ENCODE results near the gene GFOD1.

Gene GFOD1

DNA sequence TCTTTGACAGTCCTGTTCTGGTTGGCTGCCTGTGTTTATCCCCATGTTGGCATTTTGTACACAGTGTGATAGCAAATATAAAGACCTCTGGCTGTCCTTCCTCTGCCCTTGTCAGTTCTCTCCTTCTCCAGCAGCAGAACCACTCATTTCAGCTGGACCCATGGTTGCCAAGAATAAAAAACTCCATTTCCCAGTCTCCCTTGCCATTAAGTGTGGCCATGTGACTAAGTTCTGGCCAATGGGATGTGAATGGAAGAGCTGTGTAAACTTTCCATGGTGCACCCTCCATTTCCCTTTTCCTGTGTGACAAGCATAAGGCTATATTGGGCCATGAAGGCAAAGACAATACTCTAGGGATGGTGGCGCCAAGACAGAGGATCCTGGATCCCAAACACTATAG is 80.6 kb downstream of the GFOD1 start:
- Histone ChIP-seq H3K4me3 (ENCODE audit: low read depth, low read length) (no peak overlapping the region), H3K9ac (no peak overlapping the region), H3K27me3 (ENCODE audit: control insufficient read depth, insufficient read depth, low read length) (no peaks in the 10 kb centered on the region), H3K4me2 (ENCODE audit: low read length) (no peak overlapping the region), H2AFZ (no peak overlapping the region), H3K36me3 (ENCODE audit: control insufficient read depth, insufficient read depth, low read length) (no peaks in the 10 kb centered on the region), H3K27ac (no peak overlapping the region), H3K79me2 (no peaks in the 10 kb centered on the region), H3K9me3 (ENCODE audit: control insufficient read depth, low read length) (no peaks in the 10 kb centered on the region), H3K4me1 (no peaks in the 10 kb centered on the region)
- TF ChIP-seq, protein P1, sequence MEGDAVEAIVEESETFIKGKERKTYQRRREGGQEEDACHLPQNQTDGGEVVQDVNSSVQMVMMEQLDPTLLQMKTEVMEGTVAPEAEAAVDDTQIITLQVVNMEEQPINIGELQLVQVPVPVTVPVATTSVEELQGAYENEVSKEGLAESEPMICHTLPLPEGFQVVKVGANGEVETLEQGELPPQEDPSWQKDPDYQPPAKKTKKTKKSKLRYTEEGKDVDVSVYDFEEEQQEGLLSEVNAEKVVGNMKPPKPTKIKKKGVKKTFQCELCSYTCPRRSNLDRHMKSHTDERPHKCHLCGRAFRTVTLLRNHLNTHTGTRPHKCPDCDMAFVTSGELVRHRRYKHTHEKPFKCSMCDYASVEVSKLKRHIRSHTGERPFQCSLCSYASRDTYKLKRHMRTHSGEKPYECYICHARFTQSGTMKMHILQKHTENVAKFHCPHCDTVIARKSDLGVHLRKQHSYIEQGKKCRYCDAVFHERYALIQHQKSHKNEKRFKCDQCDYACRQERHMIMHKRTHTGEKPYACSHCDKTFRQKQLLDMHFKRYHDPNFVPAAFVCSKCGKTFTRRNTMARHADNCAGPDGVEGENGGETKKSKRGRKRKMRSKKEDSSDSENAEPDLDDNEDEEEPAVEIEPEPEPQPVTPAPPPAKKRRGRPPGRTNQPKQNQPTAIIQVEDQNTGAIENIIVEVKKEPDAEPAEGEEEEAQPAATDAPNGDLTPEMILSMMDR (IDR thresholded peaks at IDR 0.05): no peak

DNA sequence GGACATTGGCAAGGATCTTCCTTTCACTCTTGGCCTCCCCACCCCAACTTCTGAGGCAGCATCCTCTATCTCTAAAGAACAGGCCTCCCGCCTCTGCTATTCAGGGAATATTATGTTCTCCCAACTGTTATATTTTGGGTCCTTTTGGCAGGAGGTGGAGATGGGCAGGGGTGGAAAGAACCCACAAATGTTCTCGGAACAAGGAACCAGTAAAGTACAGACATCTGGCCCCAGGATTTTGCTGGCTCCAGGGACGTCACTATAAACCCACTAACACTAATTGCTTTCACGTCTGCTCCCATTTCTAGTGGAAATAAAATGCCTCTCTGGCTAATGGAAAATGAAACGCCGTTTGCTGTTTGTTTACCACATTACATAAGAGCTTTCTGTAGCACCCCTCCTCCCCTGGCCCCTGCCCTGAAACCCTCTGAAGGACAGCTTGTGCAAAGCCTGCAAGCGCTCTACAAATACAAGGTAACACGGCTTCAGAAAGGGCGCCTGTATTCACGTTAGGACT is 81.4 kb downstream of the GFOD1 start:
- peak overlapping the region; percentile 20 for H3K27ac ChIP-seq
- TF ChIP-seq, protein P1 (IDR thresholded peaks at IDR 0.05): no peak
- no peaks in the 10 kb centered on the region for H3K4me1 ChIP-seq
- H3K4me2 ChIP-seq (ENCODE audit: low read length): no peak overlapping the region
- H3K4me3 ChIP-seq (ENCODE audit: low read depth, low read length): no peak overlapping the region
- no peaks in the 10 kb centered on the region for H3K9me3 ChIP-seq (ENCODE audit: control insufficient read depth, low read length)
- H3K36me3 ChIP-seq (ENCODE audit: control insufficient read depth, insufficient read depth, low read length): no peaks in the 10 kb centered on the region
- H3K79me2 ChIP-seq: no peaks in the 10 kb centered on the region
- no peaks in the 10 kb centered on the region for H3K27me3 ChIP-seq (ENCODE audit: control insufficient read depth, insufficient read depth, low read length)
- no peak overlapping the region for H3K9ac ChIP-seq
- no peak overlapping the region for H2AFZ ChIP-seq

DNA sequence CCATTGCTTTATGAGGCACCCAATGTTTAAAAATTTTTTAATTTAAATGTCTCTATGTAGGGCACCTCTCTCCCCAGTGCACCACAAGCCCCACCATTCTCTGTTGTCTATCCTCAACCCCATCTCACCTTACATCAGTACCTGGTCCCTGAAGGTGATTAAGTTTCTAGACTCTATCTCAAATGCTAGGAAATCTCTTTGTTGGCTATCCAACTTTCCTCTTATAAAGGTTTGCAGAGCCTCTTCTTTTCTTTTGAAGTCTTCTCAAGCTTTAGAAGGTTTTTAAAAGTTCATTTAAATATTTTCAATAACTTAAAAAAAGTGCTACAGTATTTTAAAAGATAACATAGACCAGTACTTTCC is 82.5 kb downstream of the GFOD1 start:
- Histone ChIP-seq H3K9me3 (ENCODE audit: control insufficient read depth, low read length) (no peaks in the 10 kb centered on the region), H3K9ac (no peak overlapping the region), H3K4me3 (ENCODE audit: low read depth, low read length) (no peak overlapping the region), H3K27me3 (ENCODE audit: control insufficient read depth, insufficient read depth, low read length) (no peaks in the 10 kb centered on the region), H3K27ac (no peak overlapping the region), H3K79me2 (no peaks in the 10 kb centered on the region), H3K4me2 (ENCODE audit: low read length) (no peak overlapping the region), H2AFZ (no peak overlapping the region), H3K4me1 (no peaks in the 10 kb centered on the region), H3K36me3 (ENCODE audit: control insufficient read depth, insufficient read depth, low read length) (no peaks in the 10 kb centered on the region)
- TF ChIP-seq, protein P1 (IDR thresholded peaks at IDR 0.05): no peak

DNA sequence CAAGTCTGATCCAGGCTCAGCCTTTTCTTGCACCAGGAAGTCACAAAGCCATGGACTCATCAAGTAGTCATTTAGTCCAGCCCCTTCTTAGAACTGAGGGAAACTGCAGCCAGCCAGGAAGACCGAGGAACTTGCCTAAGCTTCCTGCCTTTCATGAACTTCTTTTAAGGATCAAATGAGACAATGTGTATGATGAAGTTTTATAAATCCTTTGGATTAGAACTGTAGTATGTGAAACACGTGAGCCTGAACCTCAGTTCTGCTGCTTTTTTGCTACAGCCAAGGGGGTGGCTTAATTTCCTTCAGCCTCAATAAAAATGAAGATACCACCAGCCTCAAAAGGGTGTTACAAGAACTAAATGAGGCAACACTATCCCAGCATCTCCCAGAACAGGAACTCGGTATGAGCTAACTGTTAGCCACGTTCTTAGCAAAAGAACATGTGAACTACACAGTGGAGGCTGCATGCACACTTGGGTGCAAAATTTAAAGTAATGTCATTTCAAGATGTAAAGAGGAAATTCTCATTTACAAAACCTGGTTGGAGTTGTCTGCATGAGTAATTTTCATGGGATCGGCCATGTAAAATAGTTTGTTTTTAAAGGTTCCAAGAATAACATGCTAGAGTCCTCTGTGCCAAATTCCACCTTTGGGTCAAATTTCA is 83.0 kb downstream of the GFOD1 start:
- Histone ChIP-seq H2AFZ (no peak overlapping the region), H3K79me2 (no peaks in the 10 kb centered on the region), H3K4me1 (no peaks in the 10 kb centered on the region), H3K9me3 (ENCODE audit: control insufficient read depth, low read length) (no peaks in the 10 kb centered on the region), H3K9ac (no peak overlapping the region), H3K4me3 (ENCODE audit: low read depth, low read length) (no peak overlapping the region), H3K27me3 (ENCODE audit: control insufficient read depth, insufficient read depth, low read length) (no peaks in the 10 kb centered on the region), H3K4me2 (ENCODE audit: low read length) (no peak overlapping the region), H3K36me3 (ENCODE audit: control insufficient read depth, insufficient read depth, low read length) (no peaks in the 10 kb centered on the region), H3K27ac (peak overlapping the region; percentile 21)
- TF ChIP-seq, protein P1 (IDR thresholded peaks at IDR 0.05): no peak

DNA sequence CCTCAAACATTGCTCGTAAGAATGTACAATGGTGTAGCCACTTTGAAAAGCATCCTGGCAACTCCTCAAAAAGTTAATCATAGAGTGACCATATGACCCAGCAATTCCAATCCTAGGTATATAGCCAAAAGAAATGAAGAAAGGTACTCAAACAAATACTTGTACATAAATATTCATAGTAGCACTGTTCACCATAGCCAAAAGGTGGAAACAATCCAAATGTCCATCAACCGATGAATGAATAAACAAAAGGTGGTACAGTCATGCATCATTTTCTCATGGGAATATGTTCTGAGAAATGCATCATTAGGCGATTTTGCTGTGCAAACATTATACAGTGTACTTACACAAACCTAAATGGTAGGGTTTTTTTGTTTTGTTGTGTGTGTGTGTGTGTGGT is 84.7 kb downstream of the GFOD1 start:
- no peaks in the 10 kb centered on the region for H3K4me1 ChIP-seq
- no peak overlapping the region for H2AFZ ChIP-seq
- H3K4me2 ChIP-seq (ENCODE audit: low read length): no peak overlapping the region
- H3K4me3 ChIP-seq (ENCODE audit: low read depth, low read length): no peak overlapping the region
- no peak overlapping the region for H3K27ac ChIP-seq
- no peaks in the 10 kb centered on the region for H3K9me3 ChIP-seq (ENCODE audit: control insufficient read depth, low read length)
- H3K36me3 ChIP-seq (ENCODE audit: control insufficient read depth, insufficient read depth, low read length): no peaks in the 10 kb centered on the region
- H3K79me2 ChIP-seq: no peaks in the 10 kb centered on the region
- H3K27me3 ChIP-seq (ENCODE audit: control insufficient read depth, insufficient read depth, low read length): no peaks in the 10 kb centered on the region
- TF ChIP-seq, protein P1 (IDR thresholded peaks at IDR 0.05): no peak
- H3K9ac ChIP-seq: no peak overlapping the region
